HG03066 (cell line): ENCODE data around the gene DNASE1L3.
"Not testable (repeated sequence)": the region's sequence is repeated elsewhere in the genome, so short reads cannot be mapped to it uniquely, and the experiment has no call there.

Experiments used
- ATAC-seq: cut with Tn5 transposase; IDR thresholded peaks from one replicate; pipeline ENCODE4 v1.9.1; 2021; ENCODE audit warnings: low read depth; ENCODE audit not compliant: unreplicated experiment

The DNASE1L3 gene

DNA sequence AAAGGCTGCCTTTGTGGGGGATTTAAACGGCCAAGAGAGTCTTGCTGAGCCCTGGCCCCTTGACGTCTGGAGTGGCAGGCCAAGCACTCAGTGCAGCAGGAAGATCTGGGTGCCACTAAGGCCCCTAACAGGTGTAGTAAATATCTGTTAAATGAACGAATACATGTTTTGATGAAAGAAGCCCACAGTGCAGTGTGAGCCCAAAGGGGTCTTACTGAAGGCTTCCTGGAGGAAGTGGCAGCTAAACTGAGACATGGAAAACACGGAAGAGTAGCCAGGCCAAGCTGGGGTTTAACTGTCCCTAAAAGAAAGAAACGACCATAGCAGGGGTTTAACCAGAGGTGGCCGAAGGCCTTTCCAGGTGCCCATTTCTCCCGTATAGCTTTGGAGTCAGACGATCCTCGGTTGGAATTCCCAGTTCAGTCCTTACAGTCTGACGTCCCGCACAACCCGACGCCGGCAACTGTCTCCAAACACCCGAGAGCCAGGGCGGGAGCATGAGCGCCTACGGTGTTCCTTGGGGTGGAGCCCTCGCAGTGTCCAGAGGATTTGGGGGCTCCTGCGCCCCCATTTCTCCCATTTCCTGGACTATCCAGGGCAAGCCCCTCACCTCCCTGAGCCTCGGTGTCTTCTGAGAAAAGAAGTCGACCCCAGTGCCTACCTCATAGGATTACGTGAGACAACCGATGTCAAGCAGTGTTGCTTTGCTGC lies 25.9 kb upstream of the DNASE1L3 start:
- ATAC-seq = no peak

DNA sequence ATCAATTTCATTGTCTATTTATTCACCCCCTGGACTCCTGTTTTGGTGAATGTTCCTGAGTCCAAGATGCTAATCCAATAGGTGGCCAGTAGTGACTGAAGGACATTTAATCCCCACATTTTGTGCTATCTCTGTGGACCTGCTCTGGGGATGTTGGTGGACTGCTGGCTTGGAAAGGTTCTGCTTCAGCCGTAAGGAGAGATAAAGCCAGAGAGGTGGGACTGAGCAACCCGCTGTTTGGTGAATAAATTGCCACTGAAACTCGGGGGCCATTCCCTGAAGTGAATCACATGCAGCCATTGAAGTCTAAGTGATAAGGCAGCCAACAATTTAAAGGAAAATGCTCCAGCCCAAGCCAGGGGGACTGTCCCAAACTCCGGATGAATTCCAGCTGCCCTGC lies 25.2 kb upstream of the DNASE1L3 start:
- no peak for ATAC-seq

DNA sequence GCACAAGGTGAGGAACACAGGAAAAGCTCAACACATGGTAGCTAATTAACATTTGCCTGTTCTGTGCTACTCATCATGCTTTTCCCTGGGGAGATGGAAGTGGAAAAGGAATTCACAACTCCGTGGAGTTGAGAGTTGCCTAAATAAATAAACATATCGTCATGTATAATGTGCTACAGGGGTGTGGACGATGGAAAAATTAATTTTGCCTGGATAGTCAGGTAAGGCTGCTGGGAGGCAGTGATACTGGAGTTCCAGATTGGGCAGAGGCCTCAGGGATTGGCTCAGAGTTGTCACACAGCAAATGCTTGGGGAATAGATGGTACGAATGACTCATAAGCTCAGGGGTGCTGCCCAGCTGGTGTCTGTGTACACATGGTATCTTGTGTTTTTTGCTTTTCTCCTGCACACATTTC lies 23.8 kb upstream of the DNASE1L3 start:
- no peak for ATAC-seq

DNA sequence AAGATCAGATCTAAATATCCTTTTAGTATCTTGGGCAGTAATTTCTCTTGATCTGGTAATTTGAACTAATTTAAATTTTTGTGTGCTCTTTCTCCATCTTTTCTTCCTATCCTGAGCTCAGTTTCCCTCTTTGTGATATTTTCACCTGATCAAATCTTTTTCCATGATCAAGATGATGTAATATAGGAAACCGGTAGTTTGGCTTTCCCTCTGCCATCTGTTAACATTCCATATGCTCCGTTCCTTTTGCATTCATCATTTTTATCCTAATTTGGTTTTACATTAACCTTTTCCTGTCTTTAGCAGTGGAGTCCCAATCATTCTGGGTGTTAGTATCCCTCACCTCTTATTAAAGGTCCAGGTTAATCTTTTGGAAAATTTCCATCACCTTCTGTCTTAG lies 20.9 kb upstream of the DNASE1L3 start:
- no peak for ATAC-seq

DNA sequence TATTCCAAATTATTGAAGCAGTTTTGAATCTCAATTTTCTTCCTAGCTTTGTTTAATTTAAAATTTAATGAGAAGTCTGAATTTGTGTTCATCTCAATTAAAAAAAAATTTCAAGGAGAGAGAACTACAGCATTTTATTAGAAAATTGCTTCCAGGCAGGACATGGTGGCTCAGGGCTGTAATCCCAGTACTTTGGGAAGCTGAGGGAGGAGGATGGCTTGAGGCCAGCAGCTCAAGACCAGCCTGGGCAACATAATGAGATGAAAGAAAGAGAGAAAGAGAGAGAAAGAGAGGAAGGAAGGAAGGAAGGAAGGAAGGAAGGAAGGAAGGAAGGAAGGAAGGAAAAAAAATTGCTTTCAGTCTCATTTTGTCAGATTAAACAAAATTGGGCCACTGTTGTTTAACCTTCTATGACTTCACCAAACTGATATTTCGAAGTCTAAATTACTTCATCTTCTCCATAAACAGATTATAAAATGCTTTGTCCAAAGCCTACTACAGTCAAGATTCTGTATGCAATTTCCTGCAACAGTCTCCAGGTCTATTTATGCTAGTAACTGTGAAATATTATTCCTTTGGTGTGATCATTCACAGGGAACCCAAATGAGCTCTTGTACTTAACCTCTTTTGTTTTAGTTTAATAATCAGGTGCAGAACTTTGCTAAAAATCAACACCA lies 20.2 kb upstream of the DNASE1L3 start:
- ATAC-seq = no peak

DNA sequence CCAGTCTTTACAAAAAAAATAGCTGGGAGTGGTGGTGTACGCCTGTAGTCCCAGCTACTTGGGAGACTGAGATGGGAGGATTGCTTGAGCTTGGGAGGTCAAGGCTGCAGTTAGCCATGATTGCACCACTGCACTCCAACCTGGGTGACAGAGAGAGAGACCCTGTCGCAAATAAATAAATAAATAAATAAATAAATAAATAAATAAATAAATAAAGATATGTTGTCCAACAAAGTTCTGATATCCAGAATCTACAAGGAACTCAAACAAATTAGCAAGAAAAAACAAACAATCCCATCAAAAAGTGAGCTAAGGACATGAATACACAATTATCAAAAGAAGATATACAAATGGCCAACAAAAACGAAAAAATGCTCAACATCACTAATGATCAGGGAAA lies 17.2 kb upstream of the DNASE1L3 start:
- not testable (repeated sequence) for ATAC-seq

DNA sequence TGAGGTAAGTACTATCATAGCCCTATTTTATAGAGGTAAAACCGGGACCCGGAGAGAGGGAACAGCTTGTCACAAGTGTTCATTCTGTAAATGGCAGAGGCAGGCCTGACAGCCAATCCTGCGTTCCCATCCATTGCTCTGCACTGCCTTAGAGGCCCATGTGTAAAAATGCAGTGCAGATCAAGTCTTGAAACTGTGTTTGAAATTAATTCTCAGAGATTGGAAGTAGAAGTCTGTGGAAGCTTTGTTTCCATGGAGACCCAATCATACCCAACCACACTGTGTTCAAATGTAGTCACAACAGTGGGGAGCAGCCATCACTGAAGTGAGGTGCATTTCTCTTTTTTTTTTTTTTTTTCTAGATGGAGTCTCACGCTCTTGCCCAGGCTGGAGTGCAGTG lies 13.1 kb upstream of the DNASE1L3 start:
- ATAC-seq = no peak

DNA sequence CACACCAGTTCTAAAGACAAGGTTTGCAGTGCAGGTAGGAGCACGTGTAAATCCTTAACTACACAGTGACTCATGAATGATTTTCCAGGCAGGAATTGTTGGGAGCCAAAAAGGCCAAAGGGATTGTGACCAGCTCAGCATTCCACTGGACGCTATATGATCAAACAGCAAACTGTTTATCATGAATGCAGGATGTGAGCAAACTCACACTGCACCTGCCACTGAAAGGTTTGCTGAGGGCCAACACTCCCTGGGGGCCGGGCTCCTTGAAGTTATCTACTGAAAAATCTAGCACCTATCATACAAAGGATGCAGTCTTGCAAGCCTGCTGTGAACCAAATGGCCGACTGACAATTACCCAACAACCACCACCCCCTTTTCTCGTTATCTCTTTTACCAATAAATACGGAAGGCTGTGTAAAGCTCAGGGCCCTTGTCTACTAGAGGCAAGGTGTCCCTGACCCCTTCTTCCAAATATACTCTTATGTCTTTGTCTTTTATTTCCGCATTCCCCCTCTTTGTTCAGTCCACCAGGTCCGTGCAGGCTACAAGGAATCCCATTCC lies 11.5 kb upstream of the DNASE1L3 start:
- no peak for ATAC-seq

DNA sequence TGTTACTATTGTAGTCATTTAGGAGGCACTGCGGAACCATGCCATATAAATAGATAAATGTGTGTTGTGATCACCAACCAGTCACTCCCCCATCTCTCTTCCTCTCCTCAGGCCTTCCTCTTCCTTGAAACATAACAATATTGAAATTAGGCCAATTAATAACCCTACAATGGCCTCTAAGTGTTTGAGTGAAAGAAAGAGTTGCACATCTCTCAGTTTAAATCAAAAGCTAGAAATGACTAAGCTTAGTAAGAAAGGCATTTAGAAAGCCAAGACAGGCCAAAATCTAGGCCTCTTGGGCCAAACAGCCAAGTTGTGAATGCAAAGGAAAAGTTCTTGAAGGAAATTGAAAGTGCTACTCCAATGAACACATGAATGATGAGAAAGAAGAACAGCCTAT lies 8.1 kb upstream of the DNASE1L3 start:
- ATAC-seq = no peak

DNA sequence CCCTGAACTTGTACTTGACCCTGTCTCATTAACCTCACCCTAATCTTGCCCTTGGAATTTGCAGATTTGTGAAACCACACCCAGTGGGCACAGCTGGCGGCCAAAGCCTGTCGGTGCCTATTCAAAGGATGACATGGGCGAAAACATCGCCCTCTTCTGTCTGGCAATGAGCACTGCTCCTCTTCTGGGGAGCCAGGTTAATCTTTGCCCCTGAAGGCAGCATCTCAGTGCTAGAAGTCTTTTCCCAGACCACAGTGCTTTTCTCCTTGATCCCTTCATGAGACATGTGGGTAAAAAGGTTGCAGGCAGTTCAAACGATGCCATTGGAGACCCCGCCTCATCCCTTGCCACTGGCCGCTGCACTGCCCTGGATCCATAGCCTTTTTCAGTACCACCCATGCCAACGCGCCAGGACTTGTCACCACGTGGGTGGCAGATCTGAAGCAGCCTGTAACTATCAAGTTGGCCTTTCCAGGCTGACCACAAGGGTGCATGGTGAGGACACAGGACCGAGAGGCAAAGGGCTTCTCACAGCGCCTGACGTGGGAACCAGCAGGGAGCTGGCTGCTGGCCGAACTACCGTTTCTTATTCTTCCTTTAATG lies 6.5 kb upstream of the DNASE1L3 start:
- no peak for ATAC-seq

DNA sequence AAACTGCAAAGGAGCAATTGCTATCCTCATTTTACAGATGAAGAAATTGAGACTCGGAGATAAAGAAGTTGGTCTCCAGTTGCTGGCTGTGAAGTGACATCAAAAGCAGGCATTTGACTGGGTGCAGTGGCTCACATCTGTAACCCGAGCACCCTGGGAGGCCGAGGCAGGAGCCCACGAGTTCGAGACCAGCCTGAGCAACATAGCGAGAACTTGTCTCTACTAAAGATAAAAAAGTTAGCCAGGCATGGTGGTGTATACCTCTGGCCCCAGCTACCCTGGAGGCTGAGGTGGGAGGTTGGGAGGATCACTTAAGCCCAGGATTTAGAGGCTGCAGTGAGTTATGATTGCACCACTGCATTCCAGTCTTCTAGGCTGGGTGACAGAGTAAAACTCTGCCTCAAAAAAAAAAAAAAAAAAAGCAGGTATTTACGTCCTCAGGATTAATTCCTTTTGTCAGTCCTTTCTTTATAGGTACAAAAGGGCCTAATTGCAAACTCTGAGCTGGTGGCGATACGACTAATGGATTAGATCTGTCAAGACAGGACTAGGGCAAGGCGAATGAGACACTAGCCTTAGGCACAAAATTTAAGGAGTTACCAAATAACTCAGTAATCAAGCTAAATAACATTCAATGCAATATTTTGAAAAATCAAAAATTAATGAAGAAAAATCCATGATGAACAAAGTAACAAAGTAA lies 5.9 kb upstream of the DNASE1L3 start:
- ATAC-seq = no peak

DNA sequence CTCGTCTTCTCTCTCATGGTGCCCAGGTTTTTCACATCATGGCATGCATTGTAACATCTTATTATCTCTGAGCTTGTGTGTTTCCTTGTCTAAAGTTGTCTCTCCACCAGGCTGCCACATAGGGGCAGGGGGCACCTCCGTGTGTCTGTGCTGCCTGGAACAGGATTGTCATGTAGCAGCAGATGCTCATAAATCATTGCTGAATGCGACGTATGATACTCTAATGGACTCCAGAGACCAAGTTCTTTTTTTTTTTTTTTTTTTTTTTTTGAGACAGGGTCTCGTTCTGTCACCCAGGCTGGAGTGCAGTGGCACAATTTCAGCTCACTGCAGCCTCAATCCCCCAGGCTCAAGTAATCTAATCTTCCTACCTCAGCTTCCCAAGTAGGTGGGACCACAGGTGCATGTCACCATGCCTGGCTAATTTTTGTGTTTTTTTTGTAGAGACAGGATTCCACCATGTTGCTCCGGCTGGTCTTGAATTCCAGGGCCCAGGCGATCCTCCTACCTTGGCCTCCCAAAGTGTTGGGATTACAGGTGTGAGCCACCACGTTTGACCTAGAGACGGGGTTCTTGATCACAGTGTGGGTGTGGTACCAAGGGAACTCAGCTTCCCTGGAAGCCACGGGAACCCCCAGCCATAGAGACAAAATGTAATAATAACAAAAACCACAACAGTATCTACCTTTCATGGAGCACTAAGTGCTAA lies 4.7 kb upstream of the DNASE1L3 start:
- peak; percentile 2 for ATAC-seq

DNA sequence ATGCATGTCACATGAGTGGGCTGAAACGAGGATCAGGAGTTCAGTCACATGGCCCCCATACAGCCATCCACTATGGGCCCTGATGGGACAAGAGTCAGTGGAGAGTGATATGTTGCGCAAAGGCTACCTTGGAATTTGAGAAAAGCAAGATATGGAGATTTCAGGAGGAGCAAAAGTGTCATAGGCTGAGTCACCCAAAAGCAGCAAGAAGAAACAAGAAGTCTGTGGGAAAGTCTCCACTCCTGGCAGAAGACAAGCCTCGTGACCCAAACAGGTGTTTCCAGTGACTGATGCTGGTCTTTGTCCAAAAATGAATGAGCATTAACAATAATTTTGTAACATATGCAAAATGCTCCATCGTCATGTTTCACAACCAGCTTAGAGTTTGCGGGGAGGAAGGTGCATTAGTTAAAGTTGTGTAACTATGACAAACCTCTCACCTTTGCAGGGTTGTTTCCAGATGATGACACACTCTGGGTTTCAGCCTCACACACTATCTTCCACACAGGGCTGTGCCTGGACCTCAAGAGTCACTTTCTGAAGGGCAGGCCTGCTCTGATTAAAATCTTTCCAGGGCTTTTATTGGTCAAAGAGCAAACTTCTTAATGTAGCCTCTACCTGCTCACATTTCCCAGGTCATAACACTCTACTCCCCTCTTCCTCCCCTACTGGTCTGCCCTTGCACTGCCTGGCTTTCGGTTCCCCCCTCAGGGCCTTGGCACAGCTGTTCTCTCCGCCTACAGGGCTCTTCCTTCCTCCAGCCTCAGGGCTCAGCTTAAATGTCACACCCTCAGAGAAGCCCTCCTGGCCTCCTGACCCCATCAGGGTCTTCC lies 3.9 kb upstream of the DNASE1L3 start:
- peak; percentile 71 for ATAC-seq

DNA sequence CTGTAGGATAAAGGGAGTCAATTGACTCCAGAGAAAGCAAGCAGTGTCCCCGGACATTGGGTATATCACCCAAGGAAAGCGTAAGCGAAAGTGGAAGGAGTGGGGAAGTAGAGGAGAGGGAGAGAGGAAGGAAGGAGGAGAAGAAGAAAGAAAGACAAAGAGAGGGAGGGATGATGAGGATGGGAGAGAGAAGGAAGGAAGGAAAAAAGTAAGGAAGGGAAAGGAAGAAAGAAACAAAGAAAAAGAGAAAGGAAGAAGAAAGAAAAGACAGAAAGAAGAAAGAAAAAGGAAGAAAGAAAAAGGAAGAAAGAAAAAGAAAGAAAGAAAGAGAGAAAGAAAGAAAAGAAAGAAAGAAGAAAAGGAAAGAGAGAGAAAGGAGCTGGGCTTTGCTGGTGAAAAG lies 839 bp downstream of the DNASE1L3 start:
- ATAC-seq = no peak

DNA sequence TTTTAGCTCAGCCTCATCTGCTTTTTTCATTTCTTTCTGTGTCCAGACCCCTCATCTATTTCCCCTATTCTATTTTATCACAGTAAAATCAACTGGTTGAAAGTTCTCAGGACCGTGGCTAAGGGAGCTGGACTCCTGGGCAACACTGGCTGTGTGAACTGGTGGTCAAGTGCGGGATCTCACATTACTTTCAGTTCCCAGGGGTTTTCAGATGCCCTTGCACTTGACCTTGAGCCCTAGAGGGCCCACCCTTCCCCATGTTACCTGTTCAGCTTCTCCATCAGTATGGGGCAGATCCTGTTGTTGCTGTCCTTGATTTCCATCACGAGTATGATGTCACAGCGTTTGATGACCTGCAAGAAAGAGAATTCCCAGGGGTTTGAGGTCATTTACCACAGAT lies 2.8 kb downstream of the DNASE1L3 start:
- ATAC-seq = no peak

DNA sequence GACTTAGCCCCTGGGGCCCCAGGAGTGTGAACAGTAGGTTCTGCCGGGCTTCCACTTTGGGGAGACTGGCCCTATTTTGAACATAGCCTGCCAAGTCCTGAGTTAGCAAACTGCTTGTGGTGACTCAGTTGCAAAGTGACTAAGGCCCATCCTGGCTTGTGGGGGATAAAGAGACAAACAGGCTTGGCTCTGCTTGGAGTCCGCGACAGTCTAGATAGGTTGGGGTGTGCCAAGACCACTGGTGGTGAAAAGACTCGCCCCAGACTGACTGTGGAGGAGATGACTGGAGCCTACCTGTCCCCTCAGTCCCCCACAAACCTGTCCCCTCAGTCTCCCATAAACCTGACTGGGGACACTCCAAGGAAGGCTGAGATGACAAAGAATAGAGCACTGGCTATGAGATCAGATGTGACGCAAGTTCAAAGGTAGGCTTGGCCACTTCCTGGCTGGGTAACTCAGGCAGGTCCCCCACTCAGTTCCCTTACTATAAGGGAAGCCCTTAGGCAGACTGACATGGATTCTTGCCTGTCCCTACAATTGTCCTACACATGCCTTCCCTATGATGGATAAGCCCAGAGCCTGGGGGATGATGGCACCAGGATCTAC lies 4.3 kb downstream of the DNASE1L3 start:
- no peak for ATAC-seq

DNA sequence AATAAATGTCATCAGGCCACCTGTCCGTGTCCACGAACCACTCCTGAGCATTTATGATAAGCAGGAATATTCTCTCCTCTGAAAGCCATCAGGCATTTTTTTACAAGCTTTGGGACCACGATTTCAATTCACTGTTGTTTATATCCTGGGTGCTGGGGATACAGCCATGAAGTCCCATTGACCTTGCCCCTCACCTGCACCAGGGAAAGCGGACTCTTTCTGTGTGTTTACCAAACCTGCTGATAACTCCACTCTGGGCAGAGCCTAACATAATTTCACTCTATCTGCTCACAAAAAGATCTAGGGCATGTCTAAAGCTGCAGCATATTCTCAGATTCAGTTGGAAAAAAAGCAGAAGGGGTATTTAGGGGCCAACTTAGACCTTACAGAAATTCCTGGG lies 4.8 kb downstream of the DNASE1L3 start:
- no peak for ATAC-seq

DNA sequence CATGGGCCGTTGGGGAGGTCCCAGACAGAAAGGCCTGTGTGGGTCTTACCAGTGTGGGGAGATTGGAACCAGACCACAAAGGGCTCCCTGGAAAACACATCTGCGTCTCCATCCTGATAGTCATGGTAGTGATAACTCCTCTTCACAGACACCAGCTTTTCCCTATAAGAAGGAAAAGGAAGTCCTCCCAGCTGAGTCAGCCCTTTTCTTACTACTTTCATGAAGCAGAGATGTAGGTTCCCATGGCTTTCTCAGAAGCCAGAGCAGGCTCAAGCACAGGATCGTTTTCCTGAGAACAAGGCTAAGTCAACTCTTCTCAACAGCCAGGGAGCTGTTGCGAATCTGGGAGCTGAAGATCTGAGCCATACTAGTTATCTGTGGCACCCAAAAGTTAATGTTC lies 6.1 kb downstream of the DNASE1L3 start:
- no peak for ATAC-seq

DNA sequence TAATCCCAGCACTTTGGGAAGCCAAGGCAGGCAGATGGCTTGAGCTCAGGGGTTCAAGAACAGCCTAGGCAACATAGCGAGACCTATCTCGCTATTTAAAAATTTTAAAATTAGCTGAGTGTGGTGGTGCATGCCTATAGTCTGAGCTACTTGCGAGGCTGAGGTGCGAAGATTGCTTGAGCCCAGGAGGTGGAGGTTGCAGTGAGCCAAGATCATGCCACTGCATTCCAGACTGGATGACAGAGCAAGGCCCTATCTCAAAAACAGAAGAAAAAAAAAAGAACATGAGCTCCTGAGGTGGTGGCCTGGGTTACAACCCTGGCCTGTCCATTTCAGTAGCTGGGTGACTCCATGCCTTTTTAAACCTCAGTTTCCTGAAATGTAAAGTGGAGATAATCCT lies 7.2 kb downstream of the DNASE1L3 start:
- no peak for ATAC-seq
